ENCODE data around the gene HSD11B1. TPM values are rescaled to one million over a fixed set of nuclear protein-coding genes. Genes with fewer than 3 reads are reported as not detected.

Gene HSD11B1
- total RNA-seq, 2 donors from 2014 or later: 3.7 to 17.2 TPM

Other genes starting within 250 kb of the HSD11B1 start
- under 1 TPM in 1 of 2 donors, not detected in 1; 0.28 TPM for gene CAMK1G, start 121.1 kb upstream of the HSD11B1 start, total RNA-seq
- gene LAMB3, start 52.4 kb upstream of the HSD11B1 start, total RNA-seq: 10 to 100 TPM in 1 of 2 donors, 1 to 10 TPM in 1; 4.7 to 11.1 TPM
- gene G0S2, start 29.4 kb upstream of the HSD11B1 start, total RNA-seq: 100 to 1,000 TPM; 212 to 299 TPM
- gene TRAF3IP3, start 51.2 kb downstream of the HSD11B1 start, total RNA-seq: 1 to 10 TPM in 1 of 2 donors, under 1 TPM in 1; 0.19 to 2.2 TPM
- gene C1orf74, start 79.7 kb downstream of the HSD11B1 start, total RNA-seq: 1 to 10 TPM; 1.6 to 1.7 TPM
- gene IRF6, start 101.3 kb downstream of the HSD11B1 start, total RNA-seq: 10 to 100 TPM; 30.4 to 32.6 TPM
- gene UTP25, start 123.1 kb downstream of the HSD11B1 start, total RNA-seq: 1 to 10 TPM; 2.8 to 3.9 TPM
- under 1 TPM in 1 of 2 donors, not detected in 1; 0.04 TPM for gene SYT14, start 233.4 kb downstream of the HSD11B1 start, total RNA-seq

Data from right atrium auricular region (tissue), 2 donors.